ENCODE results near the gene ARFGEF3. TPM values are rescaled to one million over a fixed set of nuclear protein-coding genes. Genes with fewer than 3 reads are reported as not detected.

ARFGEF3 gene
- total RNA-seq, 2 experiments from 2014 or later, result 0.50 to 0.55 TPM

- POLR2A ChIA-PET, result no interaction called here
- no peak for DNase-seq
- CTCF ChIA-PET, result no interaction called here
- Mint-ChIP-seq H3K4me1 (no peaks in the 10 kb centered on the region), H3K27me3 (peaks cover 23% of the 10 kb centered on the region), H3K4me3 (no peak overlapping the region), H3K36me3 (ENCODE audit: low read depth) (no peaks in the 10 kb centered on the region), H3K9me3 (no peaks in the 10 kb centered on the region), H3K27ac (no peak overlapping the region)
Measured at GRCh38 chr6:138229072-138229471, 67.3 kb downstream of the ARFGEF3 start.

- H3K36me3 Mint-ChIP-seq (ENCODE audit: low read depth), result no peaks in the 10 kb centered on the region
Measured at GRCh38 chr6:138229663-138230179, 68.0 kb downstream of the ARFGEF3 start.

GRCh38 chr6:138230221-138230620, 68.5 kb downstream of the ARFGEF3 start:
- Mint-ChIP-seq H3K9me3 (no peaks in the 10 kb centered on the region), H3K27ac (no peak overlapping the region), H3K4me3 (no peak overlapping the region), H3K36me3 (ENCODE audit: low read depth) (no peaks in the 10 kb centered on the region), H3K27me3 (peaks cover 22% of the 10 kb centered on the region), H3K4me1 (no peaks in the 10 kb centered on the region)
- ChIA-PET POLR2A (no interaction called here), CTCF (no interaction called here)
- DNase-seq, result no peak

More at GRCh38 chr6:138229663-138230179, 68.0 kb downstream of the ARFGEF3 start:
- ChIA-PET POLR2A (no interaction called here), CTCF (no interaction called here)
- no peak for DNase-seq
- Mint-ChIP-seq H3K27ac (no peak overlapping the region), H3K9me3 (no peaks in the 10 kb centered on the region), H3K4me1 (no peaks in the 10 kb centered on the region), H3K4me3 (no peak overlapping the region), H3K27me3 (peaks cover 22% of the 10 kb centered on the region)

- H3K4me3 Mint-ChIP-seq, result no peak overlapping the region
- no peaks in the 10 kb centered on the region for H3K9me3 Mint-ChIP-seq
- H3K27ac Mint-ChIP-seq, result no peak overlapping the region
- peaks cover 22% of the 10 kb centered on the region for H3K27me3 Mint-ChIP-seq
- ChIA-PET POLR2A (no interaction called here), CTCF (no interaction called here)
- no peaks in the 10 kb centered on the region for H3K4me1 Mint-ChIP-seq
- DNase-seq, result no peak
- no peaks in the 10 kb centered on the region for H3K36me3 Mint-ChIP-seq (ENCODE audit: low read depth)
Measured at GRCh38 chr6:138230759-138231380, 69.1 kb downstream of the ARFGEF3 start.

- no peak for DNase-seq
- Mint-ChIP-seq H3K27ac (no peak overlapping the region), H3K36me3 (ENCODE audit: low read depth) (no peaks in the 10 kb centered on the region), H3K4me3 (no peak overlapping the region), H3K4me1 (no peaks in the 10 kb centered on the region), H3K9me3 (no peaks in the 10 kb centered on the region), H3K27me3 (peaks cover 22% of the 10 kb centered on the region)
- POLR2A ChIA-PET, result no interaction called here
- CTCF ChIA-PET, result no interaction called here
Measured at GRCh38 chr6:138231381-138231886, 69.7 kb downstream of the ARFGEF3 start.

GRCh38 chr6:138234363-138234762, 72.6 kb downstream of the ARFGEF3 start:
- H3K27ac Mint-ChIP-seq, result no peak overlapping the region
- peaks cover 16% of the 10 kb centered on the region for H3K27me3 Mint-ChIP-seq
- H3K36me3 Mint-ChIP-seq (ENCODE audit: low read depth), result no peaks in the 10 kb centered on the region
- DNase-seq, result no peak
- no peak overlapping the region for H3K4me3 Mint-ChIP-seq
- H3K9me3 Mint-ChIP-seq, result no peaks in the 10 kb centered on the region
- ChIA-PET CTCF (no interaction called here), POLR2A (no interaction called here)
- no peaks in the 10 kb centered on the region for H3K4me1 Mint-ChIP-seq

- H3K27me3 Mint-ChIP-seq, result peaks cover 16% of the 10 kb centered on the region
- no peak overlapping the region for H3K27ac Mint-ChIP-seq
- no peaks in the 10 kb centered on the region for H3K36me3 Mint-ChIP-seq (ENCODE audit: low read depth)
- no peaks in the 10 kb centered on the region for H3K4me1 Mint-ChIP-seq
- POLR2A ChIA-PET, result no interaction called here
- no peak for DNase-seq
- H3K4me3 Mint-ChIP-seq, result no peak overlapping the region
- H3K9me3 Mint-ChIP-seq, result no peaks in the 10 kb centered on the region
- CTCF ChIA-PET, result interaction anchor here (0.9 kb wide), 1 partner anchor 120 kb away, joined by 3 read pairs; no protein-coding TSS in a partner anchor
Measured at GRCh38 chr6:138235205-138235604, 73.5 kb downstream of the ARFGEF3 start.

- no peak for DNase-seq
- H3K9me3 Mint-ChIP-seq, result no peaks in the 10 kb centered on the region
- H3K27ac Mint-ChIP-seq, result no peak overlapping the region
- H3K4me3 Mint-ChIP-seq, result no peak overlapping the region
- ChIA-PET POLR2A (no interaction called here), CTCF (interaction anchor here (0.9 kb wide), 1 partner anchor 120 kb away, joined by 3 read pairs; no protein-coding TSS in a partner anchor)
- no peaks in the 10 kb centered on the region for H3K36me3 Mint-ChIP-seq (ENCODE audit: low read depth)
- H3K4me1 Mint-ChIP-seq, result no peaks in the 10 kb centered on the region
- H3K27me3 Mint-ChIP-seq, result peaks cover 18% of the 10 kb centered on the region
Measured at GRCh38 chr6:138235693-138236092, 74.0 kb downstream of the ARFGEF3 start.

GRCh38 chr6:138237463-138237862, 75.7 kb downstream of the ARFGEF3 start:
- H3K27me3 Mint-ChIP-seq, result peaks cover 9% of the 10 kb centered on the region
- no peaks in the 10 kb centered on the region for H3K9me3 Mint-ChIP-seq
- ChIA-PET CTCF (no interaction called here), POLR2A (no interaction called here)
- no peaks in the 10 kb centered on the region for H3K36me3 Mint-ChIP-seq (ENCODE audit: low read depth)
- no peaks in the 10 kb centered on the region for H3K4me1 Mint-ChIP-seq
- H3K27ac Mint-ChIP-seq, result no peak overlapping the region
- no peak for DNase-seq
- no peak overlapping the region for H3K4me3 Mint-ChIP-seq

GRCh38 chr6:138238368-138238767, 76.6 kb downstream of the ARFGEF3 start:
- CTCF ChIA-PET, result no interaction called here
- Mint-ChIP-seq H3K27me3 (peaks cover 13% of the 10 kb centered on the region), H3K36me3 (ENCODE audit: low read depth) (no peaks in the 10 kb centered on the region), H3K9me3 (no peaks in the 10 kb centered on the region), H3K4me1 (no peaks in the 10 kb centered on the region), H3K27ac (no peak overlapping the region), H3K4me3 (no peak overlapping the region)
- POLR2A ChIA-PET, result no interaction called here
- no peak for DNase-seq

- no peak overlapping the region for H3K27ac Mint-ChIP-seq
- H3K36me3 Mint-ChIP-seq (ENCODE audit: low read depth), result no peaks in the 10 kb centered on the region
Measured at GRCh38 chr6:138239774-138240173, 78.0 kb downstream of the ARFGEF3 start.

GRCh38 chr6:138240476-138241245, 78.9 kb downstream of the ARFGEF3 start:
- Mint-ChIP-seq H3K9me3 (no peaks in the 10 kb centered on the region), H3K36me3 (ENCODE audit: low read depth) (no peaks in the 10 kb centered on the region), H3K4me3 (no peak overlapping the region), H3K4me1 (no peaks in the 10 kb centered on the region), H3K27me3 (peaks cover 8% of the 10 kb centered on the region), H3K27ac (no peak overlapping the region)
- POLR2A ChIA-PET, result no interaction called here
- CTCF ChIA-PET, result no interaction called here
- DNase-seq, result no peak

More at GRCh38 chr6:138239774-138240173, 78.0 kb downstream of the ARFGEF3 start:
- H3K4me1 Mint-ChIP-seq, result no peaks in the 10 kb centered on the region
- DNase-seq, result no peak
- ChIA-PET POLR2A (no interaction called here), CTCF (no interaction called here)
- no peaks in the 10 kb centered on the region for H3K9me3 Mint-ChIP-seq
- H3K4me3 Mint-ChIP-seq, result no peak overlapping the region
- H3K27me3 Mint-ChIP-seq, result peaks cover 8% of the 10 kb centered on the region

GRCh38 chr6:138241381-138241780, 79.6 kb downstream of the ARFGEF3 start:
- no peak overlapping the region for H3K27ac Mint-ChIP-seq
- H3K36me3 Mint-ChIP-seq (ENCODE audit: low read depth), result no peaks in the 10 kb centered on the region
- H3K4me3 Mint-ChIP-seq, result no peak overlapping the region
- no peaks in the 10 kb centered on the region for H3K9me3 Mint-ChIP-seq
- DNase-seq, result no peak
- POLR2A ChIA-PET, result no interaction called here
- peaks cover 10% of the 10 kb centered on the region for H3K27me3 Mint-ChIP-seq
- H3K4me1 Mint-ChIP-seq, result no peaks in the 10 kb centered on the region
- CTCF ChIA-PET, result no interaction called here

- Mint-ChIP-seq H3K4me1 (no peaks in the 10 kb centered on the region), H3K27me3 (peaks cover 10% of the 10 kb centered on the region), H3K36me3 (ENCODE audit: low read depth) (no peaks in the 10 kb centered on the region), H3K4me3 (no peak overlapping the region), H3K27ac (no peak overlapping the region), H3K9me3 (no peaks in the 10 kb centered on the region)
- ChIA-PET POLR2A (no interaction called here), CTCF (no interaction called here)
- no peak for DNase-seq
Measured at GRCh38 chr6:138241934-138242333, 80.2 kb downstream of the ARFGEF3 start.

Measured in activated CD4-positive, alpha-beta memory T cell treated with anti-CD3 and anti-CD28 coated beads, Interleukin-2, amount 10 ng/mL, durations not matched to agents 7 days and 5 days (primary cell).